NCI-H2029 (cell line): Measurements from ENCODE around the gene DPM2.

ENCODE experiments used
- DNase-seq: peaks from one replicate; lab custom pipeline; 2025; lab: John Stamatoyannopoulos, UW

Gene DPM2

DNA sequence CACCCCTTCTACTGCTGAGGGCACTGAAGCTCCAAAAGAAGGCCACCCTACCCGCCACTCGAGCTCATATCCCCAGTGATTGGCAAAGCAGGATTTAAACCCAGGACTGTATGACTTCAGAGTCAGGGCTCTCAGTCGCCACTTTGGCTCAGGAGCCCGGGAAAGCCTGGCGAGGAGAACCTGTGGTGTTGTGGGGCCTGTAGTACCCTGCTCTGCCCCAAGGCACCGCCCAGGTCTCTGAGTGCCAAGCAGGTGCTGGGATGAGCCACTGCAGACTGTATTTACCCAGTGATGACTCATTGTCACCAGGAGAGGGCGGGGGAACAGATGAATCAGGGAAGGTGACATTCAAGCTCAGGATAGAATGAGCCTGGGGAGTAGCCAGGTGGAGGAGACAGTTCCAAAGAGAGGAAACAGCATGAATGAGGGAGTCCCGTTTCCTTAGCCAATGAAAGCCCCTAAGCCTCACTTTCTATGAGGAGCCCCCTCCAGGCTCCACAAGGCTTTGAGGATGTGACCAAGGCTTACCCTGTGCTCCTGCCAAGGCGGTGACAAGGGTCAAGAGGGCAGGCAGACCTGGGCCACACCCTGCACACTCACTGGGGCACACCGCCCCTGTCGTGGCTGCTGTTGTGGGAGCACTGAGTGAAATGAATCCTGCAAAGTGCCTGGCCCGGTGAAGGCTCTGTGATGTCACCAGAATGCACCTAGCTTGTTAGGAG is 17.8 kb upstream of the DPM2 start:
- DNase-seq = peak; percentile 99

DNA sequence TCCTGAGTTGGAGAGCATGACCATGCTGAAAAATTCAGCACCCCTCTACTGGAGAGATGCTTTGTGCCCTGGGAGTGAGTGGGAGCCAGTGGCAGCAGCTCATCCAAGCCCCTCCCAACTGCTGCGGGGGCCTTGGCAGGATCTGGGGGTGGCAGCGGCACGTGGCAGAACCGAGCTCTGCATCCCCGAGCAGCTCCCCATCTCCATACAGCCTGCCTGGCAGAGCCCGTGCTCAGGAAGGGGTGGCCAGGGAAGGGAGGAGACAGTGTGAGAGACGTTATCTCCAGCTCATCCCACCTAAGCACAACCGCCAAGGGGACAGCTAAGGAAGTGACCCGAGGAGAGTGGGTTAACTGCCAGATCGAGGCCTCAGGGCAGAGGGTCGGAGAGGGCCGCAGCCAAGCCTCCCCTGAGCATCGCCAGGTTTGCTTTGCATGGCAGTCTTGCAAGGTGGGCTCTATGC is 17.2 kb upstream of the DPM2 start:
- DNase-seq = no peak

DNA sequence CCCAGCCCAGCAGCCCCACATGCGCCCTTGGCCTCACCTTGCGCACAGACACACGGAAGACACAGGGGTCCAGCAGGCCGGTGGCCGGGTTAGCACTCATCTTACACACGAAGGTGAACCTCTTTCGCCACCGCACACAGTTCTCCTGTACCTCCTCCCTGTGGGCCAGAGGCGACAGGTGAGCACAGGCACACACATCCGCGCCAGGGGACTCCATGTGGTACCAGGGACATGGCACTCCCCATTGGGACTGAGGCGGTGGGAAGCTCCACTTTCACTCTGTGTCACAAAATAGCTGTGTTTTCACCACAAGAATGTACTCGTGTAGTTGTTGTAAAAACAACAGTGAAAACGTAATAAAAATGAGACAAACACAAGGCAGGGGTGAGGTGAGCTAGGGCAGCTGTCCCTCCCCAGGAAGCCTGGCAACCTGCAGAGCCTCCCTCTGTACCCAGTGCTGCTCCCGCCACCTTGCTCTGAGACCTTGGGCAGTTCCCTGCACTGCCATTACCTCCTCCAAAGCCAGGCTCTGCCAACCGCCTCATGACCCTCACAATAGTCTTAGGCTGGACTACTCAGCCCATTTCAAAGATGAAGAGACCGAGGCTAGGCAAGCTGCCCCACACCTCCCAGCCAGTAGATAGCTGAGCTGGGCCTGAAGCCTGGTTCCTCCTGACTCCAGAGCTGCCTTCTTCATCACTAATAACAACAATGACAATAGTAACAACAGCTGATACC is 16.3 kb upstream of the DPM2 start:
- DNase-seq = no peak

DNA sequence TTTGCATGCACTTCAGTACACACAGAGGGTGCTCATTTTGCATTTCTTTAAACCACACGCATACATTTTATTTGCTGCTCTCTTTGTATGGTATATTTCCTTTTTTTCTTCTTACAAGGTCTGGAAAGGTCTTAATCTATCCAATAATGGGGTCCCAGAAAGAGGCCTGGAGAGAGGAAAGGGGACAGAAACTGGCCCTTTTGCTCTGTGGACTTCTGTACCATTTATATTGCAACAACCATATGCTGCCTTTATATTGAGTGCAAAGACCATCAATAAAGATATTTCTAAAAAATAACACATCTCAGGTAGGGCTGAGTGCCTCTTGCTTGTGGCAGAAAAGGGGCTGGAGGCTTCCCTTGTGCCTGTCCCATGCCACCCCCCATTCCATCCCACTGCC is 15.5 kb upstream of the DPM2 start:
- DNase-seq = no peak

DNA sequence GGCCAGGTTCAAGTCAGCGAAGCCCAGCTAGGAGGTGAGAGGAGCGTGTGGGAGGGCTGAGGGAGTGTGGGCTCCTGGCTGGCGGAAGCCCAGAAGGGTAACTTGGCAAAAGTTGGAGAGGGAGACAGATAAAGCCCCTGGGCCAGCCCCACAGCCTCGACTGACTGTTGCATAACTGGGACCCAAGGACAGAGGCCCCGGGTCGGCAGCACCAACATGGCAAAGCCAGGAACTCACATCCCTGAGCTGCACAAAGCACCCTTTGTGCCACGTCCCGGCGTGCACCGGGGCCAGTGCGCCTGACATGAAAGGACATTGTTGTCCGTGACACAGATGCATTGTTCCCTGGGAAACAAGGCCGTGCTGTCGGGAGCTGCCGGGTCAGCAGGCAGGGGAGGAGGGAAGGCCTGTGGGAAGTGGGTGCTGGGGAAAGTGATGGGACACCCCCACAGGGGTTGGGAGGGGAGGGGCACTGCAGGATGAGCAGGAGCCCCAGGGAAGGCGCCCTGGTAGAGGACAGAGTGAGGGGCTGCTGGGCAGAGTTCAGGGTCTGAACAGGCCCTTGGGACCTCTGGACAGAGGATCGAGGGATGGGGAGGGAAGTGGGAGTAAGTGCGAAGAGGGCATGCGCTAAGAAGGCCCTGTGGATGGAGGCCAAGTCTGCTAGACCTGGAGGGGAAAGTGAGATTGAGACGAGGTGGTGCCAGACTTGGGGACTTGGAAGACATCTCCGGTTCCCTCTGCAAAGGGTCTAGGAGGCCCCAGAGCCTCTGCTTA is 13.0 kb upstream of the DPM2 start:
- no peak for DNase-seq

DNA sequence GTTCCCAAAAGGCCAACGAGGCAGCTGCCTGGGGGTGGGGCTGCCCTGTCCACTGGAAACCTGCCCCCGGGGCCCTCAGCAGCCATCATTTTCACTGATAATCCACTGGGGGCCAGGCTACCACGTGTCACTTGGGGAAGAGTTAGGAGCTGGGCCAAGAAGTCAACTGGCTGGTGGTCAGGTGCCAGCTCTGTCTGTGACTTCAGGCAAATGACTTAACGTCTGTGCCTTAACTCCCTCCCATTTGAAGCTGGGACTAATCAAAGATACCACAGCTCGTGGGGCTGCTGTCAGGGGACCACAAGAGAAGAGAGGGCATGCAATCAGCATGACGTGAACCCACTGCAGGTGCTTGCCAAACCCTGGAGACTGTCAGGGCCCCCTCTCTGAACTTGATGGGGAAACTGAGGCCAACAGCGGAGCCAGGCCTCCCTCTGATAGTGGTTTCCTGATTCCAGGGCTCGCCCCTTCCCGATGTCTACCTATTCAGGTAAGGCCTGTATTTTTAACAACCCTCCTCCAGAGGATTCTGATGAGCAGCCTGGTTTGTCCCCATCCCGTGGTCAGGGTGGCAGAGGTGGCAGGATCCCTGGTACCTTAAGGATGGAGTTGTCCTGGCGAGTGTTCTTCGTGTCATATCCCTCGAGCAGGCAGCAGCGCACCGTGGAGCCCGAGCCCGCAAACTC is 12.3 kb upstream of the DPM2 start:
- DNase-seq = no peak

DNA sequence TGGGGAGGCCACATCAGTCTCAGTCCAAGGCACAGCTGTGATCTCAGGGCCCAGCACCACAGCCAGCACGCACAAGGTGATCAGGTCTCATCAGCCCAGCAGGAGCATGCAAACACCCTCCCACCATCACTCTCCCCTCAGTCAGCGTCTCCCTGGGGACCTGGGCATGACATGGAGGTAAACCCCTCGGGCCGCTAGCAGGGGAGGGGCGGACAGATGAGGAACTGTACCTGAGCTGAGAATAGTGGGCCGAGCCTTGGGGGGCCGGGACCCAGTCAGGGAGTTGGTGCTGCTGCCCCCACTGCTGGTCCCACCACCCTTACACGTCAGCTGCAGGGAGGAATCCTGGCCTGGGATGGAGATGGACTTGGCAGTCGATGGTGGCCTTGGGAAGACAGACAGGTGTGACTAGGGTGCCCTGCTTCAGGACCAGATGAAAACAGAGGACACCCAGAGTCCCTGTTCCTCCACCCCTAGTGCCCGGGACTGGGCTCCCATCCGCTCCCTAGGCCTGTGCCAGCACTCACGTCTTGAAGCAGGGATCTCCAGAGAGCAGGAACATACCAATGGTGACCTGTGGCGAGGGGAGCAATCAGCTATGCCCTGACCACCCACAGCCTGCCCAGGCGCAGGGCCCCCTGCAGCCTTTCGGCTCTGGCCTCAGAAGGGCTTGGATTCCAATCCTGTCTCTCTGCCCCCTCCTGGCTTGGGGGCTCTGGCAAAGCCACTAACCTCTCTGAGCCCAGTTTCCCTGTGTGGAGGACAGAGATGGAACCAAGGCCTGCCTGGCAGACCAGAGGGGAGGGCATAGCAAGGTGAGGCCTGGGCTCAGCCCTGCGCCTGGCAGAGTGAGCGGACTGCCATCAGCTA is 10.4 kb upstream of the DPM2 start:
- DNase-seq = no peak

DNA sequence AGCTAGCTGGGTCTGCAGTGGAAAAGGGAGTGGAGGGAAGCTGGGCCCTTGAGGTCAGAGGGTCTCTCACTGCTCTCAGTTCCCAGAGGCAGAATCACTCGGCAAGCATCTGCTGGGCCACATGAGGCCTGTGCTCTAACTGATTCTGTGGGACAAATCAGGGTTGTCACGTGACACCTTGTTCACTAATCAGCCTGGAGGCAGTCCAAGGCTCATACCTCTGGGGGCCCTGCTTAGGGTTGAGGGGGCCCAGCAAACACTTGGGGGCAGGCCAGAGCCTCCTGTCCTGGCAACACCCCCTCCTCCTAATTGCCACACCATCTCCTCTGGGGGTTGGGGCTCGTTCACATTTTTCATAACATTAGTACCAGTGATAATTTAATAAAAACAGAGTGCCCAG is 9.1 kb upstream of the DPM2 start:
- DNase-seq = no peak

DNA sequence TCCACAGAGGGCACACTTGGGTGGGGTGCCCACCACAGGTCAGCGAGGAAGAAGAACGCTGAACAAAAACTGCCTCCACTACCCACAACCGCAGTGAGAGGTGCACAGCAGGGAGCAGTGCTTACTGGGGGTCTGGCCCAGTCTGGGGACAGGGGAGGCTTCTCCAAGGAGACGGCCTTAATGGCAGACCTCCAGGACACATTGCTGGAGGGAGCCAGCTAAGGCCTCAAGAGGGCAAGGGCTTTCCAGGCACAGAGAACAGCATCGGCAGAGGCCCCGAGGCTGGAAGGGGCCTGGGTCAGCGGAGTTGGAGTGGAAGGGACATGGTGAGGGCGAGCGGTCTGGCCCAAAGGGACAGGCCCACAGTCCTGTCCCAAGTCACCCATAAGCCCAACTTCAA is 8.3 kb upstream of the DPM2 start:
- DNase-seq = no peak

DNA sequence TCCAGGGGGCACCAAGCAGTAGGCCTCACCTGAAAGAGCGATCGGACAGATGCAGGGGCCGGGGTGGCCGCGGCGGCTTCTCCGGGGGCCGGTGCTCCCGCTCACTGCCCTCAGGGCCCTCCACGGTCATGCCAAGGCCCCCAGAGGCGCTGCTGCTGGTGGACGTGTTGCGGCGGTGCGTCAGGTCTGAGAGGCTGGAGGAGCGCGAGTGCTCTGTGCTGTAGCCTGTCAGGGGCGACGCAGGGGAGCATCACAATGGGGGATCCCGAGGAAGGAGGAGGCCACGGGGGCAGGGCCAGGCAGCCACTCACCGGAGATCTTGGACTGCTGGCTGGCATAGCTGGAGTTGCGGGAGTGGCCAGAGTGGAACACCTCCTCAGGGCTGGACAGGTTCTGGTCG is 7.7 kb upstream of the DPM2 start:
- DNase-seq = no peak

DNA sequence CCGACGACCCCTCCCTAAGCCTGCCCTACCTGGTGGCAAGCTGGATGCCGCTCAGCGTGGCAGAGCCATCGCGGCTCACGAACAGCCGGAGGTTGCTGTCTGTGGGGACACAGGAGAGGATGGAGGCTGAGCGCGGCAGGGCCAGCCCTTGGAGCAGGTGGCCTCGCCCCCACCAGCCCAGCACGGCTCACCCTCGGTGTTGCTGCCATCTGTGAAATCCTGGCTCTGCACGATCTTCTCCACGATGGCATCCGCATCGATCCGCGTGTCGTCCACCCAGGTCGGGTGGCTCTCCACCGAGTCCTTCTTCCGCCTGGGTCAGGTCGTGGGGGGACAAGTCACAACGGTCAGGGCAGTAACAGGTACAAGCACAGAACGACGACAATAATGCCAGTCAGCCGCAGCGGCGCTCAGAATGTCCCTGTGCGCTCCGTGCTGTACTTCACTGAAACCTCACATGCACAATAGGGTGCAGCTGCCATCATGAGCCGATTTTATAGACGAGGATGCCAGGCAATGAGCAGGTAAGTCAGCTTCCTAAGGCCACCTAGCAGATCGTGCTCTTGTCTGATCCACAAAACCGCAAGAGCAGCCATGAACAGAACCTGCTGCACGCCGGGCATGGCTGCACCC is 7.0 kb upstream of the DPM2 start:
- no peak for DNase-seq

DNA sequence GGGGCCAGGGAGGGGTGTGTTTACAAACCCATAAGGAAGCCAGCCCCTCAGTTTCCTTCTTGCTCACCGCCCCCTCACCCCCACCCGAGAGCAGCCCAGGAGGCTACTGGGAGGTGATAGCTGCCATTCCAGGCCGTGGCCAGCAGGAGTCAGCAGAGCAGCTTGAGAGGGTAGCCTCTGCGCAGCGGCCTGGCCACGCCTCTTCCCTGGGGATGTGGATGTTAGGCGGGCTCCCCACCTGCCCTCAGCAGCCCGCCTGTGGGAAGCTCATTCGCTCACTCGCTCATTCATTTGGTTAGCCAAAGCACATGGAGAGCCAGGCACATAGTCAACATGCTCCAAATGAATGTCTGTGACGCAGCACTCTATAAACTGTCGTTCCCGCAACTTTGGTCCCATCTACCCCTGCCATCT is 6.1 kb upstream of the DPM2 start:
- peak; percentile 75 for DNase-seq

DNA sequence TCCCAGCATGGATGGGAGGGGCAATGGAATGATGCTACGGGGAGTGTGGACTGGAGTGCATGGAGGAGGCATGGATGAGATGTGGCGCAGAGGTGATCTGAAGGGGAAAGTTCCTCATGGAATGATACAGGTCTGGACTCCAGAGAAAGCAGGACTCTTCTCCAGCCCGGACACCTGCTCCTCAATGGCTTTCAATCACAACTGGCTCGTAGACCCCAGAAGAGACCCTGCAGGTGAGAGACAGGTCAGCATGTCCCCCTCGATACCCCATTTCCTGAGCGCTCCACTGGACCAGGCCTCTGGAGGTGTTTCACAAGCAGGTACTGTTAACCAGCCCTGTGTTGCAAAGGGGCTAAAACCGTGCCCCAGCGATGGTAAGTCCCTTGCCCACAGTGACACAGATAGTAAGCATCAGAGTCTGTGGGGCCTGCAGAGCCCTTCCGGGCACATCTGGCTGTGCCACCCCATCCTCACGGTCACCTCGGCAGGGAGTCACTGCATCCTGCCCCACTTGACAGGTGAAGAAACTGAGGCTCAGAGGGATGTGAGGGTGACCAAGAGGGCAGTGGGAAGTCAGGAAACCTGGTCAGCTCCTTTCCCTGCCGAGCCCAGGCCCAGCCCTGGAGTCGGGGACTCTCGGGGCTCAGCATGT is 5.5 kb upstream of the DPM2 start:
- DNase-seq = no peak

DNA sequence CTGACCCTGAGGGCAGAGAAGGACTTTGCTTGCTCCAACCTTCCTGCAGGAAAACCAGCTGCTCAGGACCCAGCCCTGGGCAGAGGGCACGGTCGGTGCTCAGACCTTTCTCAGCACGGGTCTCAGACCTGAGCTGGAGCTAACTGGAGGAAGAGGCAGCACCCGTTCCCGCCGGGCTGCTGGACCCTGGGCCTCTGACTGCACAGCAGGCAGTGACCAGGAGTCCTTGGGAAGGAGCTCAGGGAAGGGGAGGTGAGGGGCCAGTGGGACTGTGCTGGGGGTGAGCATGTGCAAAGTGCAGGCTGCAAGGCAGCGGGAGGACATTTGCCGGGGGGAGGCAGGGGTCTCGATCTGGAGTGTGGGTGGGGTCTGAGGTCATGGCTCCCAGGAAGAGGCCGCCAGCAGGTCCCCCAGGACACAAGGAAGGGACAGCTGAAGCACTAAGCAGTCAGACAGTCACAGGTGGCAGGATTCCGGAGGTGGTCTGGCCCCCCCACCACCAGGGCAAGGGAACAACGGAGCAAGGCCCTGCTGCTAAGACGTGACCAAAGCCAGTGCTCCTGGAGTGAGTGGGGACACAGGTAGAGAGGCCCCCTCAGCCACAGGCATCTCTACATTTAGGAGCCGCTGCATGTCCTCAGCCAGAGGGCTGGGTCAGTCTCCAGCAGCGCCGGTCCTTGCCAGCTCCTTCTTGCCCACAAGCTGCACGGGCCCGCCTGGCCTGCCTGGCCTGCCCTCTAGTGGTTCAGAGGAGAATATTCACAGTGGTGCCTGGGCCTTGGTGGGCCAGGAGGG is 4.8 kb upstream of the DPM2 start:
- DNase-seq = no peak

DNA sequence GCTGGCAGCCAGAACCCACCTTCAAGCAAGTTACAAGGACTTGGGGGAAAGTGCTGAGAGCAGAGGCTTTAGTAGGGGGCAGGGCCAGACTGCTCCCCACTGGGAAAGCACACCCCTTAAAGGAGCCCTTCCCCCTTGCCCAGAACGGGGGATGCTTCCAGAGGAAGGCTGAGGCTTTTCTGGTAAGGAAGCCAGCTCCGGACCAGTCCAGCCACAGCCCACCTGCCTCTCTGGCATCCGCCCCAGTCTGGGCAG is 4.2 kb upstream of the DPM2 start:
- DNase-seq = no peak

DNA sequence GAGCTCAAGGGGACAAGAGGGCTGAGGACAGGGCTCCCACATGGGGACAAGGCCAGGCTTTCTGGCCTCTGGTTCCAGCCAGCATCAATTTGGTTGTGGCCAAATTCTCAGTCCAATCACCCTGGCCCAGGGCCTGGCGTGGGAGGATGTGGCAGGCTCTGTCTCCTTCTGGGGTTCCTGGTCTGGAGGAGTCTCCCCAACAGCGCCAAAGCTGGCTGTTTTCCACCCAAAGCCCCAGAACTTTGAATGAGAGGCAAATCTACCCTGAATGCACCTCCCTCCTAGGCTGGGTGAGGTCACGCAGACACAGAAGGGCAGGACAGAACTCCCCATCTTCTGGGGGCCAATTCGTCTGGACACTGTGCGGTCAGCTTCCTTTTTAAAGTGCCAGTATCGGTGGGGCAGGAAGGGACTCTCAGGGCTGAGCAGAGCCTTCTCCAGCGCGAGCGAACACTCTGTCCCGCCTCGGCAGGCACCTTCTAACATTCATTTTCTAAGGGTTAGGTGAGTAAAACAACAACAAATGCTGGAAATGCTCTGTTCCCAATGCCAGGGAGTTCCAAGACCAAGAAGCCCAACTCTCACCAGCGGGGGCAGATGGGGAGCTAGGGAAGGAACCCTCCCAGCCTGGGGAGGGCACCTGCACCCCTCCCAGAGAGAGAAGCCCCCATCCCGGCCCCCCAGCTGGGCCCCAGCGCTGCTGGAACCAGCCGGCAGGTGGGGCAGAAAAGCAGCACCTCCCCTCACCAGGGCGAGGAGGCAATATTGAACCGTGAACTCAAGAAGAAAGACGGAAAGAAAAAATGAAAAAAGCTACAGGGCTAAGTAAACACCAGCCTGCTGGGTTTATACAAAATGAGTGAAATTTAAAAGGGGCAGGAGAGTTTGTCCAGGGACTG is 3.7 kb upstream of the DPM2 start:
- no peak for DNase-seq

DNA sequence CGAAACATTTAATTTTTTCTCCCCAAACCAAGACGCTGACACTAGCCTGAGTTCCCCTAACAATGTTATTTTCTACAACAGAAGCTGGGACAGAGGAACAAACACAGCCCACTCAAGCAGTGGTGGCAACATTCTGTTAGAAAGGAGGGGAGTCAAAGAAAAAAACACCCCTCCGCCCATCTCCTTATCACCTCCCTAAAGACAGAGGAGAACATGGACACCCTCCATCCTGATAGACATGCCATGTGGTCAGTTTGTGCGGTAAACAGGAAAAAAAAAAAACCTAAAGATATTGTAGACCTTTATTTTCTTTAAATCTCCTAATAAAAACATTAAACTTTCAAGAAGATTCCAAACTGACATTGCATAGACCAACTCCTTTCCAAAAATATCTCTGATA is 2.9 kb upstream of the DPM2 start:
- no peak for DNase-seq

DNA sequence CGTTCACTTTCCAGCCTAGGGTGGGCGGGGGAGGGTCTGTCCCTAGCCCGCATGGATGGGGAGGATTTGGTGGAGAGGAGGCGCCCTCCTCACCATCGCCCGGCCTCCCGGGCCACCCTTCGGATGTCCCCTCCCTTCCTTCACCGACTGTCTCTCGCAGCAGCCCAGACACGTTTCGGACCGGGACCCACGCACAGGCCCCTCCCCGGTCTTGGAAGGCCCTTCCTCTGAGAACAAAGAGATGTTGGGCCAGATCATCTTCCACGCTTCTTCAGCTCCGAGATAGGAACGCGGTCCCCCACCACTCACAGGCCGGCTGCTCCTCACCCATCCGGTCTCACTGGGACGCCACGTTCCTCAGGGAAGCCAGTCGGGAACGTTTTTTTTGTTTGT is 640 bp upstream of the DPM2 start:
- DNase-seq = no peak

DNA sequence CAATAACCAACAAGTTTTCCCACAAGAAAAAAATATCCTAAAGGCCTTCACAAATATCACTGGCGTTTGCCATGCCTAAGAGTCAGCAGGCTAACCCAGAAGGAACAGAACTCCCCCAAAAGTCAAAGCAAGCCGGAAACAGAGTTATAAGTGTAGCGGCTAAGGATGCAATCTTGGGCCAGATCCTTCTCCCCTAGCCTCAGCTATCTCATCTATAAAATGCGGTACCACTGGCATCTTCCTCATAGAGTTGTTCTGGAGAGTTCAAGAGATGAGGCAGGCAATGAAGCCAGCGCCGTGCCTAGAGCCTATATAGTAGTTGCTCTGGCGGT is 632 bp downstream of the DPM2 start:
- DNase-seq = no peak
